Subcutaneous adipose tissue (tissue), 4 donors: Measurements from ENCODE around the gene ADAM19. TPM values are rescaled to one million over a fixed set of nuclear protein-coding genes. Genes with fewer than 3 reads are reported as not detected.

ENCODE experiments used
- CTCF ChIP-seq: fragments of 450-650 bp; IDR thresholded peaks from one replicate; pipeline ENCODE4 v1.5.1; 2016; ENCODE audit warnings: low read depth, mild to moderate bottlenecking, control low read depth, antibody characterized with exemption, moderate library complexity
- total RNA-seq, 4 donors: library from RNA; depleted of rRNA; stranded (reverse); fragments of >200 nt; gene quantifications; one replicate each; pipeline ENCODE4 v1.1.0, GENCODE V29; 2016

Gene ADAM19
- total RNA-seq, 4 donors from 2014 or later = 1.4 to 2.9 (median 2.2) TPM

- TF ChIP-seq CTCF = no peak
Observed at GRCh38 chr5:157521704-157522029, 53.9 kb downstream of the ADAM19 start.

GRCh38 chr5:157520911-157521703 is 54.5 kb downstream of the ADAM19 start:
- no peak for TF ChIP-seq CTCF

- no peak for TF ChIP-seq CTCF
Observed at GRCh38 chr5:157519579-157520253, 55.9 kb downstream of the ADAM19 start.

- no peak for TF ChIP-seq CTCF
Observed at GRCh38 chr5:157518963-157519362, 56.6 kb downstream of the ADAM19 start.

GRCh38 chr5:157516626-157517325 is 58.8 kb downstream of the ADAM19 start:
- TF ChIP-seq CTCF = no peak

GRCh38 chr5:157516006-157516405 is 59.6 kb downstream of the ADAM19 start:
- TF ChIP-seq CTCF = no peak

GRCh38 chr5:157514974-157515373 is 60.6 kb downstream of the ADAM19 start:
- no peak for TF ChIP-seq CTCF
